ENCODE results near the gene COL4A5. TPM values are rescaled to one million over a fixed set of nuclear protein-coding genes. Genes with fewer than 3 reads are reported as not detected.
"Not testable (repeated sequence)": the region's sequence is repeated elsewhere in the genome, so short reads cannot be mapped to it uniquely, and the experiment has no call there.

Gene COL4A5
- total RNA-seq (2014; rRNA removed) = 20.7 and 23.3 TPM in 2 replicates
- polyA plus RNA-seq (2012) = 13.1 TPM

DNA sequence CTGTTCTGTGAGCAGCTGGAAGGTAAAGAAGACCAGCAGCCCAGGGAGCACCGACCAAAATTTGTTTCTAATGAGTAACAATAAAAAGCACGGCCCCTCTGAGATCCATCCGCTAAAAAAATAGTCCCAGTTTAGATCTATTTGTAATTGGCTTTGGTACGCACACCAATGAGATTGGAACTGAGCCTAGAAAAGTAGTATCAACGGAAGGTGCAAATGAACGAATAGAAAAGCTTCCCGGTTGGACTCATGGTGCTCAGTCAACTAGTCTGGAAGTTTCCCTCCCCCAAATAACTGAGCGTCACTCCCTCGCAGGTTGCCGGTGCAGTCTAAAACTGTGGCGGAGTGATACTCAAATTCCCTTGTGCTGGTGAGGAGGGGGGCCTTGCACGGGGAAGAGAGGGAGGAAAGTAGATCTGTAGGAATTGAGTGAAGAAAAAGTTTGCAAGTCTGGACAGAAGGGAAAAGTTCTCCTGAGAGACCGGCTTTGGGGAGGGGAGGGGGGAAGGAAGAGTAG lies at the start of gene COL4A5:
Gene COL4A5, plus strand, starts transcription at position 413 of the 517 bp plus-strand sequence. CDS start 288 bp downstream, outside the sequence.
- peak; percentile 86 for DNase-seq (ENCODE audit: low read depth)

DNA sequence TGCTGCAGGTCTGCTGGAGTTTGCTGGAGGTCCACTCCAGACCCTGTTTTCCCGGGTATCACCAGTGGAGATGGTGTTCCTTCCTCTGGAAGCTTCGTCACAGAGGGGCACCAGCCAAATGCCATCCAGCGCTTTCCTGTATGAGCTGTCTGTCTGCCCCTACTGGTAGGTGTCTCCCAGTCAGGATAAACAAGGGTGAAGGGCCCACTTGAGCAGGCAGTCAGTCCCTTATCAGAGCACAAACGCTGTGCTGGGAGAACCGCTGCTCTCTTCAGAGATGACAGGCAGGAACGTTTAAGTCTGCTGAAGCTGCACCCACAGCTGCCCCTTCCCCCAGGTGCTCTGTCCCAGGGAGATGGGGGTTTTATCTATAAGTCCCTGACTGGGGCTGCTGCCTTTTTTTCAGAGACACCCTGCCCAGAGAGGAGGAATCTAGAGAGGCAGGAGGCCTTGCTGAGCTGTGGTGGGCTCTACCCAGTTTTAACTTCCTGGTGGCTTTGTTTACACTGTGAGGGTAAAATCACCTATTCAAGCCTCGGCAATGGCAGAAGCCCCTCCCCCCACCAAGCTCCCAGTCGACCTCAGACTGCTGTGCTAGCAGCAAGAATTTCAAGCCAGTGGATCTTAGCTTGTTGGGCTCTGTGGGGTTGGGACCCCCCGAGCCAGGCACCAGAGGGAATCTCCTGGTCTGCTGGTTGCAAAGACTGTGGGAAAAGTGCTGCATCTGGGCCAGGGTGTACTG lies 48.5 kb upstream of the COL4A5 start:
- DNase-seq (ENCODE audit: low read depth) = not testable (repeated sequence)

DNA sequence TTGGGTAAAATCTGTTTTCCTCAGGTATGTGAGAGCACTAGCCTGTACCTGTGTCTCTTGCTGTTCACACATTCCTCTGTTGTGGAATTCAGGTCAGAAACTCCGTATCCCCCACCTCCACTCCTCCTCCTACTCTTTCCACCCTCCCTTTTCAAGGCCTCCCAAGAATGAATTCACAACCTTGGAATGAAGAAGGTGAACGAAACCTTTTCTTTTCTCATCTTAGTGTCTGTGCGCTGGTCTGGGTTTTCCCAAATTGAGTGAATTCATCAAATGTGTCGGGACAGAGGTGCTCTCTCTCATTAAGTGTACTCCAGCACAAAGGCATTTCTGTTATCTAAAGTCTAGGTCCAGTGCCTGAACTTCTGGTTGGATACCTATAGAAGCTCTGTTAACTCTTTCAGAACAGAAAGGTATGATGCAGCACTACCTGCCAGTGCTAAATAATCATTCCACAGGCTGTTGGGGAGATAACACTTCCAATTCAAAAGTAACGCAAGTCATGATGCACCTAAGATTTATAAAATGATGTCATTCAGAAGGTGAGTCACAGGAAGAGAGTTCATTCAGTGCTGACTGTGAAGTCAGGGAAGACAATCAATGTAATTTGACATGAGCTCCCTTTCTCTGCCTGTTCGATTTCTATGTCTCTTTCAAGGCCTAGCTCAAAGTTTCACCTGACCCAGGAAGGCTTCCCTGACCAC lies 43.3 kb upstream of the COL4A5 start:
- DNase-seq (ENCODE audit: low read depth) = no peak

DNA sequence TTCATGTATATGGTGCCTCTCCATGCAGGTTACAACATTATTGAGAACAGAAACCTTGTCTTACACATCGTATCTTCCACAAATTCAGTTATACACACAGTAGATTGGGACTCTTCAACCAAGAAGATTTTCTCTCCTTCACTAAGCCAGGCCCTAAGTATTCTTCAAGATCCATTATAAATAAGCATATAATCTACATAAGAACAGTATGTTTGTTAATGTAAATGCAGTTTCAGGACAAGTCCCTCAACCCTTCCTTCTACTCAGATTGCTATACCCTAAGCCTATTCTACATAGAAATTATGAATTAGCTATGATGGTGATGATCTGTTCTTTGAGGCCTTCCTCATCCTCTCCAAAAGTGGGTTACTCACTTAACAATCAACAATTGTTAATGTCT lies 42.7 kb upstream of the COL4A5 start:
- no peak for DNase-seq (ENCODE audit: low read depth)

DNA sequence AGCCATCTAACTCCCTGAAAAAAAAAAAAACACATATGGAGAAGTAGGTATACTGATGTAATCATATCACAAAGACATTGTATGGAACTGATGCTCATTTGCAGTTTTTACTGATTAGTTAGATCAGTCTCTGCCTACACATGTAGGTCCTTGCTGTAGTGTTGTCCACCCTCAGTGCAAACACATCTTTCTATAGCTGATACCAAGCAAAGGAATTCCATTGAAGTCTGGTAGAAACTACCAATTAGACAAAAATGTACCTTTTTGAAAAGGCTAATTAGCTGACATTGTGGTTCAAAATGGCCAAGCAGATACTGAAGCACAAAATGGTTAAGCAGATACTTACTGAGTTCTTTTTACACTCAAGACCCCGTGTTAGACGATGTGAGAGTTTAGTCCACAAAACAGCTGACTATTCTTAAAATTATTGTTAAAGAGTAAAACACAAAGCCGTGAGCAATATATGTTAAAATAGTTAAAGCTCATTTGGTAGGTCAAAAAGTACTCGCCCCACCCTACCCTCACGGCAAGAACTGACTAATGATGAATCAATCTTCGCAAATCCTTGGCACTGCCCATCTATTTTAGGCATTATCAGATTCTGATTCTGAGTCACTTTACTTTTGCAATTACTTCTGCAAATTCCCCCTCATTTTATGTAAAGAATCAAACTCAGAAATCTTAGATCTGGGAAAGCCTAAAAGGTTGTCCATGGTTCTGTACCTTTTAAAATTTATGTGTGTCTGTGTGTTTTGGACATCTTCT lies 41.8 kb upstream of the COL4A5 start:
- peak; percentile 50 for DNase-seq (ENCODE audit: low read depth)

DNA sequence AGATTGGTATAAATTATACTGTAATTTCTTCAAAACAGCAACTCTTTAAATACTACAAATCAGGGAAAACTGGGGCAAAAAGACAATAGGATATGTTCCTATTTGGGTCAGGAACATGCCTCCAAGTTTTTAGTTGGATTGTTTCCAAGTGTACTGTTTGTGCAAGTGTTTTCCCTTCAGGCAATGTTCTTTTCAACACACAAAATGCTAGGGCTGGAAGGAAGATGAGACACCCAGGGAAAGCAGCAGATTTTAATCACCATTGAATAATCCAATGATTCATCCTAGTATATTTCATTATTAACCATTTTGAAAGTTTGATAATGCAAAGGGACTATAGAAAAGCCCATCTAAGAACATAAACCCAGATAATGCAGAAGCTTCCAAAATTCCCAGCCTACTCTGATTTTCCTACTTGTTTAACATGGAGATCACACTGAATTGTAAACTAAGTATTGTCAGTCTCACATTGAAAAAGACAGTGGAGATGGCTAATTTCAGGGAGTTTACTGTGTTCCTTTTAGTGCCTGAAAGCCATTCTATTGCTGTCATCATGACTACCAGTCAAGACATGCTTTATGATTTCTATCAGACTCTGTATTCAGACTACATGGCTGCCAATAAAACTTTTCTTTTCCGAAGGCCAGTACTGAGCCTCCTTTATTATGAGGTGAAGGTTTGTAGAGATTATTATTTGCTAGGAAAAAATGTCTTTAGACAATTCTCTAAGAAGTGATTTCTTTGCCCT lies 40.0 kb upstream of the COL4A5 start:
- DNase-seq (ENCODE audit: low read depth) = peak; percentile 60

DNA sequence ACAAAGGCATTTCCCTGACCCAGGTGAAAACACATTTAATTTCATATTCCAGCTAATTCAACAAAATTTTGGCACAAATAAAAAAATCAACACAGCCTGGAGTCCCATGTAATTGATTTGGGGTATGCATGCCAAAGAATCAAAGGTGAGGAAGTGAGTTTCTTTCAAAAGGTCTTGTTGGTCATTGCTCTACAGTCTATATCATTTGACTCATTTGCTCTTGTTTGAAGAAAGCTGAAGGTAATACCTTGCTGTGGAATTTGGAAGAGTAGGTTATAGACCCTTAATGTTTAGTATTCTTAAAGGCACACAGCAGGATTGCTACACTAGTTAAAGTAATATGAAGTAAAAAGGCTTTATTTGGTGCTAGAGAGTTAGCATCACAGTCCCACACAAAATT lies 26.9 kb upstream of the COL4A5 start:
- no peak for DNase-seq (ENCODE audit: low read depth)

DNA sequence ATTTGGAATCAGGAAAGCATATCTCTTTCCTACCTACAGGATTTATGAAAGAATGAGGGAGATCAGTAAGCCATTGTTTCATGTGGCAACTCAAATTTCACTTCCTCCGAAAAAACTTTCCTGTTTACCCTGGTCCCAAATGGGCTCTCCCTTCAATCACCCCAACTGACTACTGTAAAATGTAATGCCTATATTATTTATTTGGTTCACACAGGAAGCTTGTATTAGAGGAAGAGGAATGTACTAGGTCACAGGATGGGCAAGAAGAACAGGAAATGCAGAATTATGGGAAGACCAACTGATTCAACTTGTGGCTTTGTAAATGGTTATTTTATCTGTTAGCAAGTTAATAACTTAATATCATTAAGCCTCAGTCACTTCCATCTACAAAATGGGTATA lies 24.5 kb upstream of the COL4A5 start:
- no peak for DNase-seq (ENCODE audit: low read depth)

DNA sequence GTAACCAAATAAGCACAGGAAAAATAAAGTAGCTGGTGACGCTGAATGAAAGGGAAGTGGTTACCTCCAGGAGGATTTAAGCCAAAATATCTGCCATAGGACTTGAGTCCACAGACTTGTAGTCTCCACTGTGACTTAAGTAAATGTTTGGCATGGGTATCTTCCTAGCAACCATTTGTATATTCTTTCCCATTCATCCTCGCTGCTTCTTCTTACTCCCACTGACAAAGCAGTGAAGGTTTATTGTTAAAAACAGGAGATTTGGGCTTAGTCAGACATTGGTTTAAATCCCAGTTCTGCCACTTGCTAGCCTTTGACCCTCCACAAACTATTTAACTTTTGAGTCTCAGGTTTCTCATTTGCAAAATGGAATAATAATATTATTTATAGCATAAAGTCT lies 23.7 kb upstream of the COL4A5 start:
- no peak for DNase-seq (ENCODE audit: low read depth)

DNA sequence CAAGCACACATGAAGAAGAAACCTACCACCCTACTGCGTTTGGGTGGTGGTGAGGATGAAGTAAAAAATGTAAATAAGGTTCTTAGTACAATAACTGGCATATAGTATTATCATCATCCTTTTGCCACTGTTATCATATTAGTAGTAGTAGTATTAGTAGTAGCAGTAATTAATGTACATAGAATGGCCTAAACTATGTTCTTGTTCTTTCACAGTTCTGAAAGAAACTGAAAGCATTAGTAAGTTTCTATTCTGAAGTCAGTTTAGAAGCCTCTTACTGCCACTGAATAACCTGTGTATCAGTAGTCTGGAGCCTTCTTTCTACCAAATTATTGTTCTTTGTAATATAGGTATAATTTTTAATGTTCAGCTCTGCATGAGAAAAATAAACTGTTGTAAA lies 22.4 kb upstream of the COL4A5 start:
- DNase-seq (ENCODE audit: low read depth) = no peak

DNA sequence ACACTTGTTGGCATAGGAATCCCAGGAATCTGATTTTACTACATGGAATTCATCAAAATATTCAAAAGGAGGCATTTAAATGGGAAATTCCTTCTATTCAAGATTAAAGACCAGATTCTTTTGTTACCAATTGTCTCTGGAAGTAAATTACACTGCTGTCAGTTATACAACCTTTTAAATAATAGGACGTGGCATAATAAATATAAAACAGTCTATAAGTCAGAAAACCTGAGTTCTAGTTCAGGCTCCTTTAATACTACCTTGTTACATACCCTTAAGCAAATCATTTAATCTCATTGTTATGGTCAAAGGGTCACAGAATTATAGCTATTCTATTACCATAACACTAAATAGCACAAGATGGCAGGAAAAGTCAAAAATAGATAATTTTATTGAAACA lies 20.2 kb upstream of the COL4A5 start:
- no peak for DNase-seq (ENCODE audit: low read depth)

DNA sequence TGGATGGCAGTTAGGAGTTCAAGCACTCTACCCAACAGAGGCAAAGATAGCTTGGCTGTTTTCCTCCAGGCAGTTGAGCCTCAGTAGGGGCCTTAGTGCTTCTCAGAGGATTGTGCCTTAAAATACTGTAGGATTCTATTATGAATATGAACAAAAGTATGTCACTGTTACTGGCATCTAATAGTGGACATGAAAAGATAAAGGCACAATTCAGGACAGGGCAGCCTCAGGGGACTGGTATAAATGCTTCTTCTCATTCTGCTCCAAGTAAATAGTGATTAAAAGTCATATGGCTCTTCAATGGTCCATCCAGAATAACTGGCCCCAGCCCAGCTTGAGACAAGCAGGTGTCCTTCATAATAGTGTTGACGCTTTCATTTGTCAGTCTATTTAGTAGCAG lies 19.2 kb upstream of the COL4A5 start:
- no peak for DNase-seq (ENCODE audit: low read depth)

DNA sequence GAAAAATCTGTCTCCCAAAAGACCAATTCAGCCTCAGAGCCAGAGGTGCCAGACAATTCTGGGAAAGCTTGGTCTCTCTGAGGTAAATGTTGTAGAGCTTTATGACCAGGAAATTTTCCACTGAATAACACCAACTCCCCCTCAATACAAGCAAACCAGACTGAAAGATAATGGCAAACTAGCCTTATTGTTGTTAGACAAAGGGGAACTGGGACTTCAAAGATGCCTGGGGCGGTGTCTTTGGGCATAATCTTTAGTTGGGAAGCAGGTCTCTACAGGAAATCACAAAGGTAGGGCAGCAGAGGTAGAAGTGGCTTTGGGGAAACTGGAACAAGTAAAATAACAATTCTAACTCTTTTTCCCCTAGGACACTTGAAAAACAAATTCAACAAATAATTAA lies 13.4 kb upstream of the COL4A5 start:
- DNase-seq (ENCODE audit: low read depth) = no peak

DNA sequence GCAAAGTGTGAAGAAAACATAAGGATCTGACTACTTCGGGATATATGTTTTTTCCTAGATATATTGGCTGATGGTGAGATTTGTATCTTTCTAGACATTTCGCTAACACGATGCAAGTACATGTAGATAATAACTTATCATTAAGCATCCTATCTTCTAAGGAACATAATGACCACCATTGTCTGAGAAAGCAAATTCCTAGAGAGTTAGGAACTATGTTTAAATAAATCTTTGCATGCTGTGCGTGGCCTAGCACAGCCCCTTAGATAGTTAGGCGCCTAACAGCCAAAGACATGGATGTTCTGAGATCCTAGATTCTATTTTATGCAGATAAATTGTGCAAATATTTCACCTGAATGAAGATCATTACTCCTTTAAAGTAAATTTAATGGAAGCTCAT lies 4.4 kb upstream of the COL4A5 start:
- DNase-seq (ENCODE audit: low read depth) = no peak

DNA sequence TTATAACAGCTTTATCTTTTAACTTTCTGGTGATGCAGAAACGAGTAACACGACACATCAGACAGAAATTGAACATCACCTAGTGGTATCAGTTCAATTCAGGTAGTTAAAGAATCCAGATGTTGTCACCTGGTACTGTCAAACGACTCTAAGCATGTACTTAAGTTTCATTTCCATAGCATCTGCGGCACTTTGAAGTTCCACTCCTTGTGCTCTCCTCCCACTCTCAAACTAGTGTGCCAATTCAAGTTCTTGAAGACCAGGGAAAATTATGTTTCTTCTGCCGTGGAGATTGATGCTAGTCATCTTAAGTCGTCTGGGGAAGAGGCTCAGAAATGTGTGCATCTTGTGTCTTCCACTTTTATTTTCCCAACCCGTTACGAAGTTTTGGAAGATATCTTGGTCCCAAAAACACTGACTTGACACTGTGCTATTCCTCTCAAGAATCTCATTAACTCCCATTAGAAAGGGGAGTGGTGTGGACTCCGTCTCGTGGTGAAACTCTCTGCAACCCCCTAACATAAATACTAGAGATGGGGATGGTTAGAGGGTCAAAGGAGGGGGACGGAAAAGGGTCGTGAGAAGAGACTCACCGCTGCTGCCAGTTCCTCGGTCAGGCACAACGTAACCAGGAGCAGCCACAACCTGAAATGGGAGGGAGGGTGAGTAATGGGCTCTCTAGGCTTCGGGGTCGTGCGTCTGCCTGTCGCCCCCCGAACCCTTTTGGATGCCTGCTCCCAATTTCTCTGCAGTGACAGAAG lies 2.1 kb upstream of the COL4A5 start:
- DNase-seq (ENCODE audit: low read depth) = no peak

DNA sequence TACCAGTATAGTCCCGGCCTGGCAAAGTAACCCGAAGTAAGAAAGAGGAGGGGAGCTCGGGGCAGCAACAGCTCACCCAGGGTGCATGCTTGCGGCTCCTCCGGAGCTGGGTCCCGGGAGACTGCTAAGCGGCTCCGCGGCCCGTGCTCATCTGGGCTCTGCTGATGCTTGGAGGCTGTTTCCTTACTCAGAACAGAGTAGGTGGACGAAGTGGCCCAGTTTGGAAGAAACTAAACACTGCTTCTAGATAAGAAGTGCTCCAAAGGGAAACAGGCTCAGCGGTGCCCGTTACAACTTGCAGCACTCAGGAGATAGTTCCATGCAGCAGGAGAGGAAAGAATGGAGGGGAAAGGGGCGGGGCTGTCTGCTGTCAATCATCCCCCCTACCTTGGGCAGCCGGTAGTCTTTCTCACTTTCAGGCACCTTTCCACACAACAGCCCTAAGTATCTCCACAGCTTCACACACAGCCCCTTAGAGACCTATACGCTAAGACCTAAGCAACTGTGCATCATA lies 1.5 kb upstream of the COL4A5 start, which contains the start of gene COL4A6:
Gene COL4A6, minus strand, starts transcription at position 313 of the 514 bp plus-strand sequence. Its CDS starts 226 bp downstream, at position 87.
- DNase-seq (ENCODE audit: low read depth) = no peak

DNA sequence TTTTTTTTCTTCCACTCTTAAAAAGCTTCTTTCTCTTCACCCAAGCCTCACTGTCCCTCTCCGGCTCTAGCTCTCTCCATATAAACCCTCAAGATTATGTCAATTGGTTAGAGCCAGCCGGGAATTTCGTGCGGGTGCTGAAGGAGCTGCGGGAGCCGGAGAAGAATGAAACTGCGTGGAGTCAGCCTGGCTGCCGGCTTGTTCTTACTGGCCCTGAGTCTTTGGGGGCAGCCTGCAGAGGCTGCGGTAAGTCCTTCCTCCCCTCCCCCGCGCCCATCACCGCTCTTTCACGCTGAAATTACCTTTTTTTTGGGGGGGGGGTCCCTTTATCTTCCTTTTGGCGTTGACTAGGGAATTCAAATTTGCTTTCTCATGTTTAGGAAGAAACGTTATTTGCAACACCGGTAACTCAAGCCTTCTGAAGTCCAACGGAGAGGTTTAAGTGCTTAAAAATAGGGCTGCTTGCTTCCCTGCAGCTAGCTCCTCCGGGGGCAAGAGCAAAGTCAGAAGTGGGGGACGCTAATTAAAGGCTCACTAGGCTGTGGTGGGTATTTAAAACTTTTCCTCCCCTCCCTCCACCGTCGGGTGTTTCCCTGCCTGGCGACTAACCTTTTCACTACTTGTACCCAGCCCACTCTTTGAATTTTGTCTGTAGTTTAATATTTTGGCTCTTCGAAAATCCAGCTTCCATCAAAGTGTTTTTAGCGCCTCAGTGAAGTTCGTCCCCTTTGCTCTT lies 491 bp downstream of the COL4A5 start:
- DNase-seq (ENCODE audit: low read depth) = peak; percentile 23

DNA sequence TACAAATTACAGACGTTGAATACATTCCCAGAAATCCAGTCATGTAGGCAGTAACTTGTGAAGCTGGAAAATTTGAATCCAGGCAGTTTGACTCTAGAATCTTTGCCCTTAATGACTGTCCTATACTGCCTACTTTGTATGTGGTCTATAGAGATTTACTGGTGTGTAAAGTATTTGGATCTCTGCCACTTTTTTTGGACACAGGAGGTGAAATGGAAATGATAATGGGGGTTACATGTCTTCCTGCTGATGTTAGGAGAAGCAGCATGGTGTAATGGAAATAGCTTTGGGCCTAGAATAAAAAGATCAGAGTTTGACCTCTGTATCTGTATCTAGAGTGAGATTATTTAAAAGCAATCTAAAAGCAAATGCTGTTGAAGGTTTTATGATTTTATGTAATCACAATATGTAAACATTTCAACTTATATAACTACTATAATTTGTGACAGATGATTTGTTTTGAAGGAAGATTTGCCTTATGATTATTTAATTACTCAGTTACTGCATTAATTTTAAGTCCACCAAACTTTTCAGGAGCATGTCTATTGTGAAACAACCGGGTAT lies 3.3 kb downstream of the COL4A5 start:
- DNase-seq (ENCODE audit: low read depth) = no peak

DNA sequence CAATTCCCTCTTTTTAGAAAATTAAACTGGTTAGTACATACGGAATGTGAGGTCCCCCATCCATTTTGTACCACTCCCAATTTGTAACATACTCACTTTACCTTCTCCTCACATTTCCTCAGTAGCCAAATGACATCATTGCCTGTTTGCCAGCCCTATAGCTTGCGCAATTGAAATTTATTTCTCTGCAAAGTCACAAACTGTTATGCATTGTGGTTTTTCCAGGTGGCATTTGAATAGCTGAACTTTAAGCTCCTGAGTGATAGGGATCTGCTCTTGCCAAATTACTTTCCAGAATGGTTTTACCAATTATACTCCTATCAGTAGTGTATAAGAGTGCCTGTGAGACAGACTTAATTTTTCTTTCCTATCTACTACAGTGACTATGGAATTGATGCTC lies 7.7 kb downstream of the COL4A5 start:
- DNase-seq (ENCODE audit: low read depth) = peak; percentile 38

Data from LHCN-M2 (cell line).